ENCODE data around the gene ERN1.

- no peak for TF ChIP-seq EZH2phosphoT487 (IDR thresholded peaks at IDR 0.05; ENCODE audit: borderline replicate concordance)
- TF ChIP-seq CTCF (conservative IDR thresholded peaks at IDR 0.05; ENCODE audit: low read length) = peak; percentile 49
Measured at GRCh38 chr17:64017381-64017980, 112.5 kb downstream of the ERN1 start.
